Measurements from ENCODE around the gene EPO.

Gene EPO

DNA sequence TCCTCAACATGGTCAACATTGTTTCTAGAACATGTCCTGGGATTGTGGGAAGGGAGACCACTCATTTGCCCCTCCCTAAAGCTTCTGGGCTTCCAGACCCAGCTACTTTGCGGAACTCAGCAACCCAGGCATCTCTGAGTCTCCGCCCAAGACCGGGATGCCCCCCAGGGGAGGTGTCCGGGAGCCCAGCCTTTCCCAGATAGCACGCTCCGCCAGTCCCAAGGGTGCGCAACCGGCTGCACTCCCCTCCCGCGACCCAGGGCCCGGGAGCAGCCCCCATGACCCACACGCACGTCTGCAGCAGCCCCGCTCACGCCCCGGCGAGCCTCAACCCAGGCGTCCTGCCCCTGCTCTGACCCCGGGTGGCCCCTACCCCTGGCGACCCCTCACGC is at the start of gene EPO:
TSS of gene EPO (plus strand) at position 190 of the 392 bp plus-strand sequence. CDS start 513 bp downstream, outside the sequence.
- no peak for DNase-seq

DNA sequence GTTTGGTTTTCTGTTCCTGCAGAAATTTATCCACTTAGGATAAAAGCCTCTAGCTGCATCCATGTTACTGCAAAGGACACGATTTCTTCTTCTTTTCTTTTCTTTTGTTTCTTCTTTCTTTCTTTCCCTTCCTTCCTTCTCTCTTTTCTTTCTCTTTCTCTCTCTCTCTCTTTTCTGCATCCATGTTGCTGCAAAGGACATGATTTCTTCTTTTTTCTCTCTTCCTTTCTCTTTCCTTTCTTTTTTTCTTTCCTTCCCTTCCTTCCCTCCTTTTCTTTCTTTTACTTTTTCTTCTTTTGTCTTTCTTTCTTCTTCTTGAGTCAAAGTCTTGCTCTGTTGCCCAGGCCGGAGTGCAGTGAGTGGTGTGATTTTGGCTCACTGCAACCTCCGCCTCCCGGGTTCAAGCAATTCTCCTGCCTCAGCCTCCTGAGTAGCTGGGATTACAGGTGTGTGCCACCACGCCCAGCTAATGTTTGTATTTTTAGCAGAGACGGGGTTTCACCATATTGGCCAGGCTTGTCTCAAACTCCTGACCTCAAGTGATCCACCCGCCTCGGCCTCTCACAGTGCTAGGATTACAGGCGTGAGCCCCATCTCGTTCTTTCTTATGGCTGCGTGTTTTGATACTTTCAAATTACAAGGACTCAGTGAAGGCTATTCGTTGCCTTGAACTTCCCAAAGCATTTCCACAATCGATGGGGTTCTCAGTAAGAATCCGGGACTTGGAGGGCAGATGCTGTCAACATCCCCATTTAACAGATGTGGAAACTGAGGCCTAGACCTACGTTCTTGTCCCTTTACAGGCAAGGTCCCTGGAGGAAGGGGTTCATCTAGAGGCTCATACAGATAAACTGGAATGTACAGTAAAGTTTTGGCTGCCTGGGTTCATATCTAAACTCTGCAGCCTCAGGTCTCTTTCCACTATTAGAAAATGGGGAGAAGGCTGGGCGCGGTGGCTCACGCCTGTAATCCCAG is 48.6 kb upstream of the EPO start:
- no peak for DNase-seq

DNA sequence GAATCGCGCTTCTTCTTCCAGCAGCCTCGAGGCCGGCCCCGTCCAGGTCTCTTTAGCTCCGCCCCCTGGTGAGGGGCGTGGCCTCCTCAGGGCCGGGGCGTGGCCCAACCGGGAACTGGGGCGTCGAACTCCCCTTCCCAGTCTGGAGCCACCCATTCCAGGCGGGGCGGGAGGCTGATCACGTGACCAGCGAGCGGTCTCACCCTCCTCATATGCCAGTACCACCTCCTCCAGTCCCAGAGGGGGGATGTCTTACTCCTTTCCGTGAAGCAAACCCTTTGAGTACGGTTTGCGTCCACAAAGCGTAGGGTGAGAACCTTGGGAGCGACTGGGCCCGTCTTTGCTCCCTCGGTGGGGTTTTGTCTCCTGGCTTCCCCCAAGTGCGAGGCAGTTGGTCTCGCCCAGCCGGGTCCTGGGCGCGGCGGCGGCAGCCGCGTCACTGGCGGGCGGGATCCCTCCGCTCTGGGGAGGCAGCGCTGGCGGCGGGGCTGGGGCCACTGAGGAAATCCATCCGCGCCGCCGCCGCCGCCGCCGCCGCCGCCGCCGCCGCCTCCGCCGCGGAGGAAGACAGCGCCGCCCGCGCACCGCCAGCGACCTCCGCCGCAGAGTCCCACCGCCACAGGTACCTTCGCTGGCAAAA is 46.8 kb upstream of the EPO start, which contains the start of gene GNB2:
TSS of gene GNB2 (plus strand) at position 439 of the 640 bp plus-strand sequence. CDS start 2,526 bp downstream, outside the sequence.
- peak; percentile 99 for DNase-seq

DNA sequence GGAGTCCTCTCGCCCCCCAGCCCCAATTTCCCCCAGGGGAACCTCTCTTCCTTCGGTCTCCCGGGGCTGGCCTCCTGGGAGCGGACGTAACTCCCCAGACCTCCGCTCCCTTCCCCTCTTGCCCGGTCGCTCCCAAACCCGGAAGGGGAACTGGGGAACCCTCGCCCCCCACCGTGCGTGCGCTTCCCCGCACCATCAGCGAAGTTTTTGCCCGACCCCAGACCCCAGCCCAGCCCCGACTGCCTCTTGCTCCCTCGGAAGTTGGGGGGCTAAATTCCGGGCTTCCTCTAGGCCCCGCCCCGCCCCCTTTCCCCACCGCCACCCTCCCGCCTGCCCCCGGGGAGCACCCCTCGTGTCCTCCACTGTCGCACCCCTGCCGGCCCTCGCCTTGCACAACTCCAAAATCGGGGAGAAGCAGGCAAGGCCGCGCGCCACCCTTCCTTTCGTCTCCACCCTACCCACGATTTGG is 46.3 kb upstream of the EPO start:
- DNase-seq, result peak; percentile 45

DNA sequence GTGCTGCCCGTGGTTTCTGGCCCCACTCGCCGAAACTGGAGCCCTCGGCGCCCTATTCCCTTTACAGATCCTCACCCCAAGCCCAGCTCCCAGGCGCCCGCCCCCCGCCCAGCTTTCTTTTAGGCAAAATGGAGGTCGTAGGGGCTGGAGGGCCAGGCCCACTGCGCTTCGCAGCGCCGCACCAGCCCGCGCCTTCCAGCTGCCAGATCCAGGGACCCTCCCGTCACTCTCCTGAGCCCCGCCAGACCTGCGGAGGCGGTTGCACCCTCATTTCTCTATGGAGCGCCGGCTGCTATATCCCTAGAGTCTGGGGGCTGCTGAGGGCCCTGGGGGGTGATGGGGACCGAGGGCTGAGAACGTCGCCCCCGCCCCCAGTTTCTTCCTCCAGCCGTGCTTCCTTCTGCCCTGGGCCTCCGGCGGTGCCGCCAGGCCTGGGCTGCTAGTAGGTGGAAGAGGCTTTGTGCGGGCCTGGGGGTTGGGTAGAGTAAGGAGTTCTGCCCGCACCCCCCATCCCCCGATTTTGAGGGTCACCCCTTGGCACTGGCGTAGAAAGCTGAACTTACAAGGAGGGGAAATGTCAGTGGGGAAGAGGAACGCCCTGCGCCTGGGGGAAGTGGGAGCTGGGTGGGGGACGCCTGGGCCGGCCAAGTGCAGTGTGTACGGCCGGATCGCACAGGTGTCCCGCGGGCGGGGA is 45.7 kb upstream of the EPO start:
- no peak for DNase-seq

DNA sequence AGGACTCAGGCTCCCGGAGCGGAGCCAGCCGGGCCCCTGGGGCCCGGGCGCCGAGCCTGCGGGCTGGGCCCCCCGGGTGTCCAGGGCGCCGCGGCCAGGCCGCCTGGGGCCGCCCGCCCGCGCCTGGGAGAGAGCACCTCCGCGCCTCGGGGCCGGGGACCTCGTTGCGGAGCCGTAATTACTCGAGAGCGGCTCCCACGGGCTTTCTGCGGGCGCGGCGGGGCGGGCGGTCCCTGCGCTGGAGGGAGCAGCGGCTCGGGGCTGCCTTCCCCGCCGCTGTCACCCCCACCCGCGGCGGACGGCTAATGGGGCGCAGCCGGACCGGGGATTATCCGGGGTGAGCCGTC is 45.2 kb upstream of the EPO start:
- DNase-seq, result peak; percentile 52

DNA sequence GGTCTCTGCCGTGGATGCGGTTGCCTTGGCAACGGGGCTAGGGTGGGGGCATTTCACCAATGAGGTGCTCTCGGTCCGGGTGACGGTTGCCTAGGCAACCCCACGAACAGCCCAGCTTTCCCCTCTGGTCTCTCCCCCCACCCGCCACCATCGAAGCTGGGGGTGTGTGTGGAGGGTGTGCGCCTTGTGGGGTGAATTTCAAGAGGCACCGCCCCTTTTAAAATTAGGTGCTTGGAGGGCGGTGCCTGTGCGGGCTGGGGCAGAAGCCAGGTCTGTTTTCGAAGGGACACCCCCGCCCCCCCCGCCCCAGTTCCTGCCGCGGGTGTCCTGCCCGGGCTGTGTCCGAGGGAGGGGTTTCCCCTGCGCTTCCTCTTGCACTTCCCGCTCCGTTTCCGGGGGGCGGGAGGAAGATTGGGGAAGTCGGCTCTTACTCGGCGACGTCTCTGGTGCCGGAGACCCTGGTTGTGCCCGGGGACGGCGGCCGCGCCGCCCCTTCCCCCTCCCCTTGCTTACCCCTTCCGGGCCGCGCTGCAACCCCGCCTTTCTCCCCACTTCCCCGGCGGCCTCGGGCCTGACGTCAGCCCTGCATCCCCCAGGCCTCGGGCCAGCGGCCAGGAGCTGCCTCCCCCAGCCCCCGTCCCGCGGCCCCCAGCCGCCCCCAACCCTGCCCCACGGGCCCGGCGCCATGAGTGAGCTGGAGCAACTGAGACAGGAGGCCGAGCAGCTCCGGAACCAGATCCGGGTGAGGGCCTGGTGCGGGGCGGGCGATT is 44.5 kb upstream of the EPO start:
- peak; percentile 70 for DNase-seq

DNA sequence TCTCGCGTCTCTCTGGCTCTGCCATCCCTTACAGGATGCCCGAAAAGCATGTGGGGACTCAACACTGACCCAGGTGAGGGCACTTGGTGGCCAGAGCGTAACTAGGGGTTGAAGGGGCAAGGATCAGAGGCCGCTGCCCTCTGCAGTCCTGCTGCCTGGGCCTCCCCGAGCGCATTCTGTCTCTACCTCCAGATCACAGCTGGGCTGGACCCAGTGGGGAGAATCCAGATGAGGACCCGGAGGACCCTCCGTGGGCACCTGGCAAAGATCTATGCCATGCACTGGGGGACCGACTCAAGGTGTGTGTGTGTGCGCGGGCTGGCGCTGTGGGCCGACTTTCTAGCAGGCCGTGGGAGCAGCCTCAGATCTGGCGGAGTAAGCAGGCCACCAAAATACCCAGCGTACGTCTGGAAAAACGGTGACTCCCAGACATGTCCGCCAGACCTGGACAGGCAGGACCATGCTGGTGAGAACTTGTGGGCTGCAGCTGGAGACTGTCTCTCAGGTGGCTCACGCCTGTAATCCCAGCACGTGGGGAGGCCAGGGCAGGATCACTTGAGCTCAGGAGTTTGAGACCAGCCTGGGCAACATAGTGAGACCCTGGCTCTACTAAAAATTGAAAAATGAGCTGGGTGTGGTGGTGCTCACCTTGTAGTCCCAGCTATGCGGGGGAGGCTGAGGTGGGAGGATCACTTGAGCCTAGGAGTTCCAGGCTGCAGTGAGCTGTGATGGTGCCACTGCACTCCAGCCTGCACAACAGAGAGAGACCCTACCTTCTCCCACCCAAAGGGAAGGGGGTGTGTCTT is 43.6 kb upstream of the EPO start:
- DNase-seq, result no peak

DNA sequence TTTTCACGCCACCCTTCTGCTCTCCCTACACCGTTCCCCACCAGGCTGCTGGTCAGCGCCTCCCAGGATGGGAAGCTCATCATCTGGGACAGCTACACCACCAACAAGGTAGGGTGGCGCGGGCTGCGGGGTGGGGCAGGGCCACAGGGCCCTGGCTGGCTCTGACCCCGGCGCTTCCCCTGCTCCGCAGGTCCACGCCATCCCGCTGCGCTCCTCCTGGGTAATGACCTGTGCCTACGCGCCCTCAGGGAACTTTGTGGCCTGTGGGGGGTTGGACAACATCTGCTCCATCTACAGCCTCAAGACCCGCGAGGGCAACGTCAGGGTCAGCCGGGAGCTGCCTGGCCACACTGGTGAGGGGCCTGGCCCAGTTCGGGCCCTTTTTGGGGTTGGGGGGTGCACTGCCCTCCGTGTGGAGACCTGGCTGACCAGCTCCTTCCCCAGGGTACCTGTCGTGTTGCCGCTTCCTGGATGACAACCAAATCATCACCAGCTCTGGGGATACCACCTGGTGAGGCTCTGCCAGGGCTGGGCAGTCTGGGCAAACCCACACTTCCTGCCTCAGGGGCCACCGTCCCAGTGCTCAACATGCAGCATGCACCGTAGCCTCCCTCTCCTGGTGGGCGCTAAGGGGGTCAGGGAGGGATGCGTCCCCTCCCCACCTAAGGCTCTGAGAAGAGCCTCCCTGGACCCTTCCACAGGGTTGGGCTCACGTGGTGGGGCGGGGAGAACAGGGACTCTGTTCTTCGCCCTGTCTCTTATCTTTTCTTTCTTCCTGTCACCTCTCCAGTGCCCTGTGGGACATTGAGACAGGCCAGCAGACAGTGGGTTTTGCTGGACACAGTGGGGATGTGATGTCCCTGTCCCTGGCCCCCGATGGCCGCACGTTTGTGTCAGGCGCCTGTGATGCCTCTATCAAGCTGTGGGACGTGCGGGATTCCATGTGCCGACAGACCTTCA is 42.7 kb upstream of the EPO start:
- no peak for DNase-seq

DNA sequence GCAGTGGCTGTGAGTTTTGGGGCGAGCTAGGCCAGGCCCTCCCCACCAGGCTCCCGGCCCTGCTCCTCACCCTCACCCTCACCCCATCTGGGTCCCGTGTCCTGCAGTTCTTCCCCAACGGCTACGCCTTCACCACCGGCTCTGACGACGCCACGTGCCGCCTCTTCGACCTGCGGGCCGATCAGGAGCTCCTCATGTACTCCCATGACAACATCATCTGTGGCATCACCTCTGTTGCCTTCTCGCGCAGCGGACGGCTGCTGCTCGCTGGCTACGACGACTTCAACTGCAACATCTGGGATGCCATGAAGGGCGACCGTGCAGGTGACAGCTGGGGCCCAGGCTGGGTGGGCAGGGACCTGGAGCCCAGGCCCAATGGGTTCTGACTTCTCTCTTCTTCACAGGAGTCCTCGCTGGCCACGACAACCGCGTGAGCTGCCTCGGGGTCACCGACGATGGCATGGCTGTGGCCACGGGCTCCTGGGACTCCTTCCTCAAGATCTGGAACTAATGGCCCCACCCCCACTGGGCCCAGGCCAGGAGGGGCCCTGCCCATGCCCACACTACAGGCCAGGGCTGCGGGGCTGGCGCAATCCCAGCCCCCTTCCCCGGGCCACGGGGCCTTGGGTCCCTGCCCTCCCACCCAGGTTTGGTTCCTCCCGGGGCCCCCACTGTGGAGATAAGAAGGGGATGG is 41.8 kb upstream of the EPO start:
- no peak for DNase-seq

DNA sequence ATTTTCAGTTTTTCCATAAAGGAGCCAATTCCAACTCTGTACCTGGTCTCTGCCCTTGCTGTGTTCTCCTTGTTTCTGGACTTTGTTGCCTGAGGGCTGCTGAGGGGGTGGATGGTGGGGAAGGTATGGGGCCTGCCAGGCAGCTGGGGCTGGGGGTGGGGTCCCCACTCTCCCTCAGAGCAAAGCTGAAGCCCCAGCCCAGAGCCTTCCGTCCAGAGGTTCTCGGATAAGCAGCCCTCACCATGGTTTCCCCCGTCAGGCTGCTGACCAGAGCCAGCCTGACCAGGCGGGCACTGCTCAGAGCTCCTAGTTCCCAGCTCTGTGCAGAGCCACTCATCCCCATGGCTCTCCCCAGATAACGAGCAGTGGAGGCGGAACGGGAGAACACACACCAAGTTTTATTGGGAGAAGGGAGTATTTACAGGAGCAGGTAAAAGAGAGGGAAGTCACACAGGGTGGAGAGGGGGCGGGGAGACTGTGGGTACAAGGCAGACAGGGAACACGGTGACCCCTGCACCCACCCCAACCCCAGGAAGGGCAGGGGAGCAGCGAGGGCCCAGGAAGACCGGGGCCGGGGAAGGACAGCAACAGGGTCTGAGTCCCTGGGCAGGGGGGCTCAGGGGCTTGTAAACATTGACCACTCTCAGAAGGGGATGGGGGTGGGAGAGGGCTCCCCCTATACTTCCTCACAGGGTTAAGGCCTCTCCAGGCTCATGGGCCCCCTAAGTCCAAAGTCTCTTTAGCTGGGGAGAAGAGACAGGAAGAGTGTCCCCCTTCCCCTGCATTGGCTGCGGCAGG is 40.9 kb upstream of the EPO start:
- no peak for DNase-seq

DNA sequence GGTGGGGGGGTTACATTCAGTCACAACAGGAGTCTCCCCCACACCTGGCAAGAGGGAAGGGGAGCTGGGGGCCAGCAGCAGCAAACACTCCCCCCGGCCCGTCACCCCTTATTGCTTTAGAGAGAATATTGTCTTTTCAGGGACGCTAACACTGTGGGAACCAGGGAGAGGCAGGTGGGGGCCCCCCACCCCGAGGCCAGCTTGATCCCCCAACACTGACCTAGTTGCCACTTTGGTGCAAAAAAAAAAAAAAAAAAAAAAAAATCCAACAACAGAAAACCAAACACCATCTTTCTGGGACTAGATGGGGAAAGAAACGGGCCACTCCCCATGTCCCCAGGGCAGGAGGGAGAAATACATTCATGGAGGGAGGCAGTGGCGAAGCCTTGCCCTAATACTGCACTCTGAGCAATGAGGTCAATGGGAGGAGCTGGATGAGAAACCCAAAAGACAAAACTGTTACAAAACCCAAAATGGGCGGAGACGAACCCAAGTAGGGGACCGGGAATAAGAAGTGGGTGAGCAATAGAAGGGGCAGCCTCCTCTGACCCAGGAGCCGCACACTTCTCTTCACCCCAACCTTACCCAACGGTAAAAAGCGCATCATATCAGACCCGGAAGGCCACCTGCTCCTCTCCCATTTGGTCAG is 40.2 kb upstream of the EPO start:
- DNase-seq, result no peak

DNA sequence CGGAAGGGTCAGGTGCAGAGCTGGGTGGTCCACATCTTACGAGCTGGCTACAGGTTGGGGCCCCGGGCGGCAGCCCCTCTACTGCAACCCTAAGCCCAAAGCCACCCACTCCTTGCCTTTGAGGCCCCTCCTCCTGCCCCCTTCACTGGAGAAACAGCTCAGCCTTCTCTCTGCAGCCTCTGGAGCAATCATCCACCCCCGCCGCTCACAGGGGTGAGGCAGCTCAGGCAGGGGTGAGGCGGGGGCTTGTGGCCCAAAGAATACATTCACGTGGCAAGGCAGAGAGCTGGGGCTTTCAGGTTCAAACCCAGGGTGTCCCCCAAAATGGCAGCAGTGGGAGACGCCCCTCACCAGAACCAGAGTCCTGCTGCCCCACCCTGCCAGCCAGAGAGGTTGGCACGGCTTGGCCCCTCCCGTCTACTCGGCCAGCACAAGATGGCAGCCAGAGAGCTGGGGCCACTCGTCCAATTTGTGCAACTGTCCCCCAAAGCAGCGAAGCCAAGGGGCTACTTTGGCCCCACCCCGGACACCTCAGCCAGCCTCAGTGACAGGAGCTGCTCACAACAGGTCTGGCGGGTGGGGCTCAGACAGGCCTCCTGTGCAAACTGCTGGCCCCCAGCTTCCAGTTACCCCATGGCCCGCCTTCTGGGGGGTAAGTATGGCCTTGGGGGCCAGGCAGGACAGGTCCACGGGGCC is 39.5 kb upstream of the EPO start:
- DNase-seq, result no peak

DNA sequence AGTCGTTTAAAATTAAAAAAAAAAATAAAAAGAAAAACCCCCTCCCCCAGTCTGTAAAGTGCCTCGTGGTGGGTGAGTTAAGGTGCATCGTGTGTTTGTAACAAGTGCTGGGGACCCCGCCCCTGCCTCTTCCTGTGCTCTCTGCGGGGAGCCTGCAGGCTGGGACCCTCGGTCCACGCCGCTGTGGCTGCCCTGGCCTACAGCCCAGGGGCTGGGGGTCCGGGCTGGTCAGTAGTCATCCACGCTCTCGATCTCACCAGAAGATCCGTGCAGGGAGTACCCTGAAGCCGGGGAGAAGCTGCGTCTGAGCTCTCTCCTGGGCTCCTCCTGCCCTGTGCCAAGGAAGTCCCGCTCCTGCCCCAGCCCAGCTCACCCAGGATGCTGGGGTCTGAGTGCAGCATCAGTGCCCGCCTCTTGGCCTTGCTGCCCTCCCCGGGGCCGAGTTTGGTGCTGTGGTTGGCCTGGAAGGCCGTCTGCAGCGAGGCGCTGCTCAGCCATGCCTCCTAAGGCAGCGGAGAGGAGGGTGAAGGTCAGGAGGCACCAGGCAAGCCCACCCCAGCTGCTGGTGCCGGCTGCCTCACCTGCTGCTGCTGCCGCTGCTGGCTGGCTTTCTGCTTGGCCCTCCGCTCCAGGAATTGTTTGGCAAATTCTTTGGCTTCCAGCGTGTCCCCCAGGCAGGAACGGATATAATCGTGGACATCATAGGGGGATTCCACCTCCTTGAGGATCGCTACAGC is 38.6 kb upstream of the EPO start:
- no peak for DNase-seq

DNA sequence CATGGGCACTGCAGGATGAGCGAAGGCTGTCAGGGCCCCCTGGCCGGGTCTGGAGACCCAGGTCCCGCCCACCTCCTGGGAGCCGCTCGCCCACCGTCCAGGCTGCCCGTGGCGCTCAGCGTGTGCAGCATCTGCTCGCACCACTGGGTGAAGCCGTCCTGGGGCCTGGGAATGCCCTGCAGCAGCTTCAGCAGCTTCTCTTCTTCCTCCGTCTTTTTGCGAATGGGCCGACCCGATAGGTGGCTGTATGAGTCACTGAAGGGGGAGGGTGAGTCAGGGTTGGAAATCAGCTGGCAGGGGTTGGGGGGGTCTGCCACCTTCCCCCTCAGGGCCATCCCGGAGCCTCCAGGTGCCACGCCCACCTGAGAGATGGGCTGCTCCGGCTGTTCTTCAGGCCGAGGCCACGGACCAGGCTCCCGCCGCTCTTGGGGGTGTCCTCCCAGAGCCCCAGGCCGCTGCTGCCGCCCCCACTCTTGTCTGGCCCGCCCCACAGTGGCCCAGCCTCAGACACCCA is 38.0 kb upstream of the EPO start:
- no peak for DNase-seq

DNA sequence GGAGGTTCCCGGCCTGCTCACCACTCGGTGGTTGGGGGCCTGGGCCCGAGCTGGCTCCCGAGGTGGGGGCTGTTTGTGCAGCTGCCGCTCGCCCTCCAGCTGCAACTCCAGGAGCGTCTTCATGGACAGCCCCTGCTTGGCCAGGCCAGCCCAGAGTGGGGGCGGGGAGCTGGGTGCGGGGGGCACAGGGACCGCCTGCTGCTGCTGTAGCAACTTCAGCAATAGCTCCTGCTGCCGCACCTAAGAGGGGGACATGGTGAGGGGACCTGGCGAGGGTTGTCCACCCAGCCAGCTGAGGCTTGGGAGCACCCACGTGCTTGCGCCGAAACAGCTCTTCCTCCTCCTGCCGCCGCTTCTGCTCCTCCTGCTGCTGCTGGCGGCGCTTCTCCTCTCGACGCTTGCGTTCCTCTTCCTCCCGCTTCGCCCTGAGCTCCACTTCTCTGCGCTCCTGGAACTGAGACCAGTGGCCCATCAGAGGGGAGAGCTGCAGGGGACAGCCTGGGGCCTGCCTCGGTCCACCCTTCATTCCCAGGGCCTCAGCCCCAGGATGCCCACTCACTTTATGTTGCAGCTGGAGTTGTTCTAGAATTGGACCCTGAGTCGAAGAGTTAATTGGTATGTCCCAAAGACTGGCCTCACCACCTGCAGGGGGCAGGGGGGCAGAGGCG is 37.1 kb upstream of the EPO start:
- no peak for DNase-seq

Data from stimulated activated CD4-positive, alpha-beta T cell treated with anti-CD3 and anti-CD28 coated beads, Interleukin-4, amount 100 ng/mL, for 1 hour (primary cell).